ENCODE data around the gene CCDC88C.
A peak's percentile ranks its signal among the peaks of the same experiment; 100 is the strongest.

Gene CCDC88C

DNA sequence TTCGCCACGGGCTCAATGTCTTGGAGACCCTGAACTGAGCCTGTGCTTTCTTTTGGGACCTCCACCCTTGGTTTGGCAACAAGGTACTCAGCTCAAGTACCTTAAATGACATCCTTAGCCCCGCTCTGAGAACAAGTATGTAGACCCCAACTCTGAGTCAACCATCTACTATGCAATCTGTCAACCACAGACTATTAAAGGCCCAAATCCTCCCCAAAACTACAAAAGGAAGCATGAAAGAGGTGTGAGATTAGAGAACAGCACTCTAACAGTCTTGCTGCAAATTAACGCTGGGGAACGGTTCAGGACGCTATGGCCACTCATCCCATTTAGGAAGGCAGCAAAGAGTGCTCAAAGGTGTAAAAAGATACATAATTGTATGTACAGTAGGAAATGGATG, 52.1 kb downstream of the CCDC88C start:
- TF ChIP-seq, protein P1, sequence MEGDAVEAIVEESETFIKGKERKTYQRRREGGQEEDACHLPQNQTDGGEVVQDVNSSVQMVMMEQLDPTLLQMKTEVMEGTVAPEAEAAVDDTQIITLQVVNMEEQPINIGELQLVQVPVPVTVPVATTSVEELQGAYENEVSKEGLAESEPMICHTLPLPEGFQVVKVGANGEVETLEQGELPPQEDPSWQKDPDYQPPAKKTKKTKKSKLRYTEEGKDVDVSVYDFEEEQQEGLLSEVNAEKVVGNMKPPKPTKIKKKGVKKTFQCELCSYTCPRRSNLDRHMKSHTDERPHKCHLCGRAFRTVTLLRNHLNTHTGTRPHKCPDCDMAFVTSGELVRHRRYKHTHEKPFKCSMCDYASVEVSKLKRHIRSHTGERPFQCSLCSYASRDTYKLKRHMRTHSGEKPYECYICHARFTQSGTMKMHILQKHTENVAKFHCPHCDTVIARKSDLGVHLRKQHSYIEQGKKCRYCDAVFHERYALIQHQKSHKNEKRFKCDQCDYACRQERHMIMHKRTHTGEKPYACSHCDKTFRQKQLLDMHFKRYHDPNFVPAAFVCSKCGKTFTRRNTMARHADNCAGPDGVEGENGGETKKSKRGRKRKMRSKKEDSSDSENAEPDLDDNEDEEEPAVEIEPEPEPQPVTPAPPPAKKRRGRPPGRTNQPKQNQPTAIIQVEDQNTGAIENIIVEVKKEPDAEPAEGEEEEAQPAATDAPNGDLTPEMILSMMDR (conservative IDR thresholded peaks at IDR 0.05; ENCODE audit: control insufficient read depth, insufficient read depth, low read depth, low read length), result no peak
- no peak for DNase-seq (ENCODE audit: low read depth)
- H3K4me3 ChIP-seq (ENCODE audit: control insufficient read depth, low read depth, low read length), result no peak overlapping the region

DNA sequence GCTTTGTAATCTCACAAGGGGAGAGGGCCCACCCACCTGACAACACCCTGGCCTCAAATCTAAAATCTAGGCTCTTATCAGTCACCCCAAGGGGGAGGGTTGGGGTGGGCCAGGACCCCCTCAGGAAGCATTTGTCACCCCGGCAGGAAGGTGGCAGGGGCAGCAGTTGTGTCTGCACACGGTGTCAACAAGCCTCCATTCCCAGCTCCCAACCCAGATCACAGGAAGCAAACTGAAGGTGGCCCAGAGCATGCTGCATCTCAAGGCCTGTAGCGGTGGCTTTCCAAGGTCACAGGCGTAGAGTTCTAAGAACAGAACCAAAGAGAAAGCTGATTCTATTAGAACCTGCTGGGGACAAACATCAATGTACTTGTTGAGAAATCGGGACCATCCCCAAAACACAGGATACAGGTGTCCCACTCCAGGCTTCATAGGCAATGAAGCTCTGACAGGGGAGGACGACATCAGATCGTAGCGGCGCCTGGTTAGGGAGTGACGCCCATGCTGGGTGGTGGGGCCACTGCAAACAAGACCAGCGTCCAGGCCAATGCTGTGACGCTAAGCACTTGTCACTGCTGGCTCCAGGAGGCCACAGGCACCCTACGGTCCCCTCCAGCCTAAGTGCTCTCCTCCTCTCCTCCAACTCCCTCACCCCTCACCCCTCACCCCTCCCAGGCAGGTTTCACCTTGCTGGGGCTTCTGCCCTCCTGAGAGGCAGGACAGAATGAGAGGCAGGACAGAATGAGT, 52.9 kb downstream of the CCDC88C start:
- TF ChIP-seq, protein P1 (conservative IDR thresholded peaks at IDR 0.05; ENCODE audit: control insufficient read depth, insufficient read depth, low read depth, low read length), result no peak
- no peak for DNase-seq (ENCODE audit: low read depth)
- no peak overlapping the region for H3K4me3 ChIP-seq (ENCODE audit: control insufficient read depth, low read depth, low read length)

DNA sequence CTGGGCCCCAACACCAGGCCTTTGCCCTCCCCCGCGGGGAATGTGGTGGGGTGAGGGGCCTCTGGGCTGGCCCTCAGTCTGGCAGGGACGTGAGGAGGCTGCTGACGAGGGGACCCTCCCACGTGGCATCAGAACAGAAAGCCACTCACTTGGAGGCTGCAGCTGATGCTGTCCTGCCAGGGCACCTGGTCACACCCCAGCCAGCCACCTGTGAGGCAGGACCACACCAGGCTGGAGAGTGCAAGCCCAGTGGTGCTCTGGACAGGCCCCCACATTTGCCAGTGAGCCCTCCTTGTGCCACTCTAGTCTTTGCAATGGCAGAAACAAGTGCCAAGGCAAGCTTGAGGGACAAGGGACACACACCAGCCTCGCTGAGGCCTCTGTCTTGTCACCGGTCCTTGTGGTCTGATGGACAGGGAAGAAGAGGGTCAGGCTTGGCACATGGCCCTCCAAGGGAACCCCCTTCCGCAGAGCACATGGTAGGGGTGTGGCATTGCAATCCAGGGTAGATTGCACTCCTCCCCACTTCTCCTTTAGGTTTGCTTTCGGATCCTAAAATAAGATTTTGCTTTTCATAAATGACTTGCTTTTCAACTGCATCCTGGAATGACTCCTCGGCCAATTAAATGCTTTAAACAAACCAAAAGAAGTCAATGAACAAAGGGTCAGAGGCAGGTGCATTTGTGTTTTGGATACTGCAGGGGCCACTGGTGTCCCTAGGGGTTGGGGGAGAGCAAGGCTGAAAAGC, 53.7 kb downstream of the CCDC88C start:
- H3K4me3 ChIP-seq (ENCODE audit: control insufficient read depth, low read depth, low read length), result no peak overlapping the region
- TF ChIP-seq, protein P1 (conservative IDR thresholded peaks at IDR 0.05; ENCODE audit: control insufficient read depth, insufficient read depth, low read depth, low read length), result no peak
- DNase-seq (ENCODE audit: low read depth), result no peak

DNA sequence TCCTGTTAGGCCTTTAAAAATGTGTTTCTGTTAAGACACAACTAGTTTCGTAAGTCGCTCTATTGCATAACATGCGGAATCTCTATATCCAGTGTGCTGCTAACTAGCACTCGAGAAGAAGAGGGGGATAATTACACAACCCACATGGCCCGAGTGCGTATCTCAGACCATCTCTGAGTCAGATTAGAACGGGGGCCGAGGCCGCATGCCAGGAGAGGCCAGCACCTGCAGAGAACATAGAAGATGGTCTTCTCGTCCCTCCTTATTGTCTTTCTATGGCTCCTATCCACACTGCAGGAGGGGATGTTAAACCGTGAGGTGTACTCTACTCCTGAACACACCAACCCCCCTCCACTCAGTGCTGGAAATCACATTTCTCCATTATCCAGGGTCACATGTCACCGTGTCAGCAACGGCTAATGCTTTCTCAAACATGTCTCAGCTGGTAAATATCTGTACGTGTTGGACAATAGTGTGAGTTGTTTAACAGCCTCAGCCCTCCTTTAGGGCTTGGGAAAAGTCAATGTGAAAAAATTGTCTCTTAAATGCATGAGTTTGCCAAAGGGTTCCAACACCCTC, 56.3 kb downstream of the CCDC88C start:
- TF ChIP-seq, protein P1 (conservative IDR thresholded peaks at IDR 0.05; ENCODE audit: control insufficient read depth, insufficient read depth, low read depth, low read length), result no peak
- DNase-seq (ENCODE audit: low read depth), result peak; percentile 61

DNA sequence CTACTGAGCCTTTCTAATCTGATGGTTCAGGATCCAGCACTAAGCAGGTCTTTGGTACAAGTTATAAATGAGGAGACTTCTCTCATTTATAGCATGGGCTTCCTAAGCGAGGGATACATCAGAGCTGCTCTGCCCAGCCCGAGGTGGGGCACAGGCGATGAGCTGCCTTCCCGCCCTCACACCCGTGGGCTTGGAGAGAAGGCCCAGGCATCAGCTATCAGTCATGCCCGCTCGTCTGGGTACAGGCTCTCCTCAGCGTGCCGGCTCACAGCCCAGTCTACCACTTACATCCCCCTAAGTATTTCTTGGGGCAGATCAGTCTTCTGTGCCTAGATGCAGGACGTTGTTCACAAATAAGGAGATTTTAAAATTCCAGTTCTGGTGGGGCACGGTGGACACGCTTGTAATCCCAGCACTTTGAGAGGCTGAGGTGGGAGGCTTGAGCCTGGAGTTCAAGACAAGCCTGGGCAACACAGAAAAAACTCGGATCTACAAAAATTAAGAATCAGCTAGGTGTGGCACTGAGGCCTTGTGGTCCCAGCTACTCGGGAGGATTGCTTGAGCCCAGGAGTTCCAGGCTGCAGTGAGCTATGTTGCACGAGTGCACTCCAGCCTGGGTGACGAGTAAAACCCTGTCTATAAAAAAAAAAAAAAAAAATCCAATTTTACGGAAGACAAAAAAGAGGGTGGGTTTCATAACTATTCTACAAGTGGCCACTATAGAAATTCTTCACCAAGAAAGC, 57.0 kb downstream of the CCDC88C start:
- no peak for DNase-seq (ENCODE audit: low read depth)
- TF ChIP-seq, protein P1 (conservative IDR thresholded peaks at IDR 0.05; ENCODE audit: control insufficient read depth, insufficient read depth, low read depth, low read length), result no peak
- H3K4me3 ChIP-seq (ENCODE audit: control insufficient read depth, low read depth, low read length), result no peak overlapping the region

More for the DNA sequence above, 56.3 kb downstream of the CCDC88C start:
- H3K4me3 ChIP-seq (ENCODE audit: control insufficient read depth, low read depth, low read length), result no peak overlapping the region

DNA sequence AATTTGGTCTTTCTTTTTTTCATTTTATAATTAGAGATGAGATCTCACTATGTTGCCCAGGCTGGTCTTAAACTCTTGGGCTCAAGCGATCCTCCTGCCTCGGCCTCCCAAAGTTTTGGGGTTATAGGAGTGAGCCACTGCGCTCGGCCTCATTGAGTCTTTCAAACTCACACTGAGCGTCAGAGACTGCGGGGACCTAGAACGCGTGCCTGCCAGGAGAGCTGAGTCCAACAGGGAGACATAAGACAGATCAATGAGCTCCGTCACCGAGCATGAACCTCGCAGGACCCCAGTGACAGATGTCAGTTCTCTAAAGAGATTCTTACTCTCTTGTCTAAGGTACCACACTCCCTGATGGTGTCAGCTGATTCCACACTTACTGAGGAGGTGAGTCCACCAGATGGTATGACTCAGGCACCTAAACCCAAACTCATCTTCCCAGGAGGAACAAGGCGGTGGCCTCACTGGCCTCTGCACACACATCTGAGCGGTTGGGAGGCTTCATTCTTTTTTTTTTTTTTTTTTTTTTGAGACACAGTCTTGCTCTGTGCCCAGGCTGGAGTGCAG, 58.9 kb downstream of the CCDC88C start:
- DNase-seq (ENCODE audit: low read depth), result no peak
- TF ChIP-seq, protein P1 (conservative IDR thresholded peaks at IDR 0.05; ENCODE audit: control insufficient read depth, insufficient read depth, low read depth, low read length), result no peak
- no peak overlapping the region for H3K4me3 ChIP-seq (ENCODE audit: control insufficient read depth, low read depth, low read length)
